ENCODE measurements around the gene HOXA2.

The HOXA2 gene

DNA sequence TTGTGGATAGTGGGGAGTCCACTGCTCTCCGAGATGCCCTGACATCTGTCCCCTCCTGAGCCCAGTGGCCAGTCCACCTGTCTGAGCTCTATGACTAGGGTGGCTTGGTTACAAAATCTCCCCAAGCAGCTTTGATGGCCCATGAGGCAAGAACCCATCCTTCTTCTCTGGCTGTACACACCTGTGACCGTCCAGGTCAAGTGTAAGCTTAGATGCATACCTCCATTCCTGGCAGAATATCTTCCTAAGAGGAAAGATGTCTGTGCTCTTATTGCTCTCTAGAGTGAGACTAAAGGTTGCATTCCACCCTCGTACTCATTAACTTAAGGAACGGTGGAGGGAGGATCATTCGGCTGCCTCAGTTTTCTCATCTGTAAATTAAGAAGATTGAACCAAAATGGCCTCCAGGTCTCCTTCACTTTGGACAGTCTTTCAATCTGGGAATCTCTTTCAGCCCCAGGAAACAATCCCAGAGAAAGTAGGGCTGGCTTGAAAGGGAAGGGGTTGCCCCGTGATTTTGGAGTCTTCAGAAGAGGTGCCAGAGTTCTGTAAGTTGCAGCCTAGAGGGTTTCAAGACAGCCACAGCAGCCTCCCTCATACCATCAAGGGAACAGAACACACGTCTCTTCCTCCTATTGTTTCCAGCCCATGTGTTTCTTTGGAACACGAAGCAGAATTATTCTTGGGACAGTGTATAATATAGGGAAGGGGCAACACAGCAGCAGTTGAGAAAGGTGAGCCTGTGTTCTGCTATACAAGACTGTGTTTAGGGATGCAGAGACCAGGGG lies 22.6 kb upstream of the HOXA2 start:
- no peak for DNase-seq

DNA sequence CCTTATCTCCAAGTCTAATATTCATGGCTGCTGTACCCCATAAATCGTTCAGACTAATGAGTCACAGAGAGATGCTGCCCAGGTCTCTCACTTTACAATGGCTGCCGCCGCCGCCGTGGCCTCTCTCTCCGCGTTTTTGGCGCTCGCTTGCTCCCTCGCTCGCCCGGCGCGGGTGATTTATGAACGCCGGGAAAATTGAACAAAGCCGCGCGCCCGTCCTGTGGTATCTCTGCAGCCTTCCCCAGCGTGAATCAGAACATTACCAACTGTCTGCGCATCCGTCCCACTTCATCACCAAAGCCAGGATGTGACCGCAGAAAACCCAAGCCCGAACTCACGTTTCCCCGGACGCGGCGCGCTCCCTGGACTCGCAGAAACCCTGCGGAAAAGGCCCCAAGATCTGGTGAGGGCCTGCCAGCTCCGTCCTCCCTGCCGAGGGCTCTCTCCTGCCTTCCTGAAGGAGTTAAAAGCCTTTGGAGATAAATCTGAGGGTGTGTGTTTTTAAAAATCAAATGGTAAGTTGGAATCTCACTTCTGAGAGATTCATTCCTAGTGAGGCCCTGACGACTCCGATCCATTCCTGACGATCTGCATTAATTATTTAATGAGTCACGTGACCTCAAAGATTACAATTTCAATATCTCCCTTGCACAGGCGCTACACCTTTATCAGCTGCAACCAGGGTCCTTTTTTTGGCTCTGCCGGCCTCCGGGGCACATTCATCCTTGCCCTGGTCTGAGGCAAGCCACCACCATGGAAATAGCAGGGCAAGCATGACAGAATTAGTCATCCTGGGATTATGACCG lies 21.8 kb upstream of the HOXA2 start:
- no peak for DNase-seq

DNA sequence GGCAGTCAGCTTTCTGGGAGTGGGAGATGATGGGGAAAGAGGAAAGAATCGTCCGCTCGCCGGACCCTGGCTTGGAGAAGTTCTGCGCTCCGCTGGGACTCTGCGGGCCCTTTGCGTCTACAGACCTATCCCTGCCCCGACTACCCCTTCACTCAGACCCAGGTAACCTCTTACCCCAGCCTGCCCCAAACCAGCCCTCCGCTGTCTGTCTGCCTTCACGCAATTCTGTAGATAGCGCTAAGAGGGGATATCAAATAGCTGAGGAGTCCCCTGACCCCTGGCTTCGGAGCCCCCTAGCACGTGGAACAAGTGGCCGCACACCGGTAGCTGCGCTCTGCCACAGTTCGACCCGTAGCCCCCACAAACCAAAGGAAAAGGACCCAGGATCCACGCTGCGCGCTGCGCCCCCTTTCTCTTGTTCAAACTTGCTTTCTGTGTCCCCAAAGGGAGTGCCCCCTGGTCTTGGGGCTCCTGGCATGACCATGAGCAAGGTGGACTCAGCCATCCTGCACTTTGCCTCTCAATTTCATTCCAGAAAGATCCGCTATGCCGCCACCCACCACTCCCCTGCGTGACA lies 21.1 kb upstream of the HOXA2 start:
- no peak for DNase-seq

GRCh38 chr7:27123007-27123476 lies 20.6 kb upstream of the HOXA2 start:
- no peak for DNase-seq

- DNase-seq: no peak
These were observed 19.8 kb upstream of the HOXA2 start for GRCh38 chr7:27122077-27122910.

DNA sequence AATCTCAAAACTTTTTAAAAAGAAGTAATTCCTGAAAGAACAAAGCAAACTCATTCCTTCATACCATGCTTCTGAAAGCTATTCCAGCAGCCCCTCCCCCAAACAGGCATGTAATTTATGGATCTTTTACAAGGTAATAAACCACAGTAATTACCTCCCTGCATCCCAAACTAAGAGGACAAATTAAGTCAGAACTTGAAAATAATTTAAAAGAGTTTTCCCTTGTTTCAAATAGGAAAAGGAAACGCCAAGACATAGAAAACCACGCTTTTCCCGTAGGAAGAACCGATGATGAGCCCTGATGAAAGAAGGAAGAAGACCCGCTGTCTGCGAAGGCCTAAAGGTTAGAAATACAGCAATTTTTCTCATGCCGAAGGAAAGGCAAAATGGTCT lies 19.2 kb upstream of the HOXA2 start:
- DNase-seq: no peak

- DNase-seq: no peak
These were observed 17.0 kb upstream of the HOXA2 start for GRCh38 chr7:27119412-27119911.

GRCh38 chr7:27118580-27118979 lies 16.1 kb upstream of the HOXA2 start:
- no peak for DNase-seq

DNA sequence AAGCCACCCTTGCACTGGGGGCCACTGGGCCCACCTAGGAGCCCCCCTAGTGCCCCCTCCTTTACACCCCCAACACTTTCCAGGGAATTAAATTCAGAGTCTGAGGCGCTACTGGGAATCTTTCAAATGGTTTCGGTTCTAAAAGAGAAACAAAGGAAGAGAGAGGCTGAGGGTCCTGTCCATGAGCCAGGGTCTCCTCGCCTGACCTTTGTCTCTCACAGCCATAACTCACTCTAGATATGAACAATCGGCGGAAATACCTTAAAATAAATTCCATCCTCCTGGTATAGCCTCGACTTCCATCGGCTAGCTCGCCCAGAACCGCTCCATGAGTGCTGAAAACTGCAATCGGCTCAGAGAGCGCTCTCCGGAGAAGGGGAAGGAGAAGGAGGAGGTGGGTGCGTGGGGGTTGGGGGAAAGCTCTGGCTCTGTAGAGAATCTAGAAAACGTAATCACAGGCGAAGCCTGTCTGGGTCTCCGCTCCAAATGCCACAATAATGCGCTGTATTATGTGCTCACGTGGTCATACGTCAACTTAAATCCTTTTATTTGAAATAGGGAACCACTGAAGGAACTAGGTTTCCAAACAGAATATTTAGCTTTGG lies 15.5 kb upstream of the HOXA2 start:
- no peak for DNase-seq

GRCh38 chr7:27116962-27117886 lies 14.7 kb upstream of the HOXA2 start:
- DNase-seq: no peak

DNA sequence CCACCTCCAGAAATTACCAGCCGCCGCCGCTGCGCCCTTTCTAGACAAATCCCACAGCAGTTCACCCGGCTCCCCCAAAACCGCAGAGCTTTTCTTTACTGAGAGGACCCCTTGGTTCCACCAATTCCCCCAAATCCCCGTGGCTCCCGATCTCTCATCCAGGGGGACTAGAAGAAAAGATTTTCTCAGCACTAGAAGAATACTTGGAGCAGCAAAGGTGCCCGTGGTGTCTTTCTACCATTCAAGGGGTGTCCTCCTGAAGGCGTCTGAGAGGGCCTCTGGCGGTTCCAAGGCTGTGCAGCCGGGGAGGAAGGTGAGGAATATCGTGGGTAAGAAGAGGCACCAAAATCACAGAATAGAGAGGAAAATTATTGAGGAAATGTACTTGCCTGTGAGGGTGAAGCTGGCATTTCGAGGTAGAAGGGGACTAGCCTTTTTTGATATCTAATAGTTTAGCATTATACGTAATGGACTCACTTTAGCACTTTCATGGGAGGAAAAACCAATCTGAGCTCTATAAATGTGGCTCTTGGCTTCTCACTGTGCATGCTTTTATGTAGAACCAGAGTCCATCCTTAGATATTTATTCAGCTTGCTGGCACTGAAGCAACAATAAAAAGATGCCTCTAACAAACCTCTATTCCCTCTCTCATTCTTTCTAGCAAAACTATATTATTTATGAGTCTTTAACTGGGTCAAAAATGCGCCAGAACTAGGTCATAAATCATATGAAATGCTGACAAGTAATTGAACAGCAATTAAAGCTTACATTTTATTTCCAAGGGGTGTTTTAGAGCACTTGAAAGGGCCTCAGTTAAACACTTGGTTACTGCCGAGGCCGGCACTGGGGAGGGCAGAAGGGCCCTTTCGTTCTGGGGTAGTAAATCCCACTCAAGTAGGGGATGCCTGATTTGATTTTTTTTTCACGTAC lies 13.8 kb upstream of the HOXA2 start:
- DNase-seq: no peak

DNA sequence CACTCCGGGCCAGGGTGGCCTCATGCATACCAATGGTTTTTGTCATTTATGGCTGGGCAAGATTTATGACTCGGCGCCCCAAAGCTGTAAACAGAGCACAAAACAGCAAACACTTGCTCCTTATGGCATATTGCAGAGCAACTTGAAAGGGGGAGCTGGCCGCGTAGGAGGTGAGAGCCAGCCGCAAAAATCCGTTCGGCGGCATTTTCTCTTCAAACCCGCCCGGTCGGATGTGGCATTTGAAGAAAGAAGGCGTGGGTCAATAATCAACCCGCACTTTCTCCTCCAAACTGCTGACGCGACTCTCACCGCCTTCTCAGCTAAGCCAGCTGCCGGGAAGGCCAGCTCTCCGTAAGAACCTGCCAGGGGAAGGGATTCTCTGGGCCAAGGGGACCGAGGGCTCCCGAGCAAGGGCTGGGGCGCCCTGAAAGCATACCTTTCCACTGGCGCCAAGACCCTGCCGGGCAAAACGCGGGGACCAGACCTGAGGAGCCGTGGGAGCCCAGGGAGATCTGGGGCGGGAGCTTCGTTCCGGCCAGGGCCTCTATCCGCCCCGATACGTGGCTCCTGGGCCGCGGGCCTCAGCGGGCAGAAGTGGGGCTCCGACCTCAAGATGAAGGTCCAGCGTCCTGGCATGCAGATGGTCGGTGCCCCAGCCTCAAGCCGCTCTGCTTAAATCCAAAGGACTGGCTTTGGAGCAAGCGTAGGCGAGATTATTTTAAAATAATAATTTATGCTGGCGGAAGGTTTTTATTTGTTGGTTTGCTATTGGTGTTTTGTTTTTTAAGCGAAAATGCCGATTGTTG lies 12.9 kb upstream of the HOXA2 start:
- no peak for DNase-seq

DNA sequence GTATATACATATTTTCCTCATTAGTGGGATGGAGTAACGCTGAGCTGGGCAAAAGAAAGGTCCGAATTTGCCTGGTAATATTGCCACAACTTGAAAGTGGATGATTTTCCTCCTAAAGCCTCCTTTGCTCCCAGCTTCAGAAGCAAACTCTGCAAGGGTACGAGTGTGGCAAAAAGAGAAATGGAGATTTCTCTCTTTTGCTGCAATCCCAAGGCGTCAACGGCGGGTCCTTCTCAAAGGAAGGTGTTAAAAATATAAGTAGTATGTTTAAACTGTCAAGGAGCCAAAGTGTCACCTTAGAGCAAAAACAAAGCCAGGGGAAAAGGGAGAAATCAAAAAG lies 12.4 kb upstream of the HOXA2 start:
- DNase-seq: no peak

- no peak for DNase-seq
These were observed 11.7 kb upstream of the HOXA2 start for GRCh38 chr7:27113991-27114769.

- DNase-seq: no peak
These were observed 10.8 kb upstream of the HOXA2 start for GRCh38 chr7:27112955-27113949.

DNA sequence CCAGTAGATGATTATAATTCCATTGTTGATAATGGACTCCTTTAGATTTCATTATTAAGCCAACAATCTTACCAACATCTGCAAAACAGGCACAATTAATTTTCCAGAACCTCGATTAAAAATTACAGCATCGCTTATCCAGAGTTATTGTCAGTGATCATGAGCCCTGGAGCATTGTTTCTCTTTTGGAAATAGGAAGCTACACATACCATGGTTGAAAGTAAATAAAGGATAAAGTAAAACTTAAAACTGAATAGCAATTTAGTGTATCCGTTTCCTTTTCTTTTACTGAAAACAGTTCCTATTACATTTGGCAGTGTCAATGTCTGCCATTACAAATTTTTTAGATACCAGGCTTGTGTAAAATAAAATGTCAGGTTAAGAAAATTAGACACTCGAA lies 9.9 kb upstream of the HOXA2 start:
- no peak for DNase-seq

DNA sequence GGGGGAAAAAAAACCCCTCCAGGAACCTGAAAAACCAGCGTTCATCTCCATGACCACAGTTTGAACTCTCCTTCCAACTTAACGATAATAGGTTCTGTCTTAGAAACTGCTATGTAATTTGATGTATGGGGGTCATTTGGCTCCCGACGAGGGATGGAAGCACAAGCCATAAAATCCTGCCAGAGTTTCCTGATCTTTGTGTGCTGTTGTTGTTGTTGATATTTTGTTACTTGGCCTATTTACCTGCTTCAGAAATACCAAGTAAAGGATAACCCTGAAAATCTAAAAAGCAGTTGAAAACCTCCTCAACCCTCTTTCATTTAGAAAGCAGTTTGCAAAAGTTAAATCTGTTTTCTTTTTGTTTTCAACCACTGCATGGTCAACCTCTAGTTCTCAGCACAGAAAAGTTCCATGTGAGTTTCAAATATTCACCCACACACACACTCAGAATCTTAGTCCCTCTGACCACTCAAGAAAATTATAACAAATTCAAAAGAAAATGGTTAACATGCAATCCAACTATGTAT lies 9.3 kb upstream of the HOXA2 start:
- DNase-seq: no peak

Data from 8988T (cell line).